Adrenal gland (tissue), 12 donors: Measurements from ENCODE around the gene GPRIN2. TPM values are rescaled to one million over a fixed set of nuclear protein-coding genes. Genes with fewer than 3 reads are reported as not detected.
"Not testable (repeated sequence)": the region's sequence is repeated elsewhere in the genome, so short reads cannot be mapped to it uniquely, and the experiment has no call there.

Experiments
- DNase-seq, 7 donors: peaks; one replicate each; pipeline ENCODE4 v3.0.0-alpha.2; 2019 to 2020
- H3K27ac ChIP-seq, 5 donors: fragments of 200-600 bp; sonication (generic) in 4 of 5; 1 replicate in 3 of 5; 2 replicates in 2 of 5; pipeline versions ENCODE4 v1.5.1 to v1.8.0; 2016 to 2020; ENCODE audit warnings: mild to moderate bottlenecking in 1 of 5
- H3K27me3 ChIP-seq: fragments of 200-600 bp; 2 replicates; pipeline ENCODE4 v1.8.0; 2021
- H3K36me3 ChIP-seq, 2 donors: fragments of 200-600 bp; replicated peaks in 1 of 2; 1 replicate in 1 of 2; 2 replicates in 1 of 2; pipeline versions ENCODE4 v1.5.1 to v1.8.0; 2018 to 2022
- H3K4me1 ChIP-seq, 2 donors: fragments of 200-600 bp; replicated peaks in 1 of 2; 1 replicate in 1 of 2; 2 replicates in 1 of 2; pipeline versions ENCODE4 v1.5.1 to v1.8.0; 2018 to 2021
- H3K4me3 ChIP-seq, 4 donors: fragments of 200-600 bp; sonication (generic) in 3 of 4; one replicate each; pipeline ENCODE4 v1.5.1; 2016 to 2018
- H3K9me3 ChIP-seq, 3 donors: fragments of 200-600 bp; sonication (generic) in 1 of 3; replicated peaks in 1 of 3; 1 replicate in 2 of 3; 2 replicates in 1 of 3; pipeline versions ENCODE4 v1.5.1 to v1.8.0; 2016 to 2021
- CTCF ChIP-seq, 6 experiments: fragments of 450-650 bp in 4 of 6; fragments of 200-600 bp in 2 of 6; sonication (generic) in 1 of 6; IDR thresholded peaks; 1 replicate in 5 of 6; 2 replicates in 1 of 6; pipeline versions ENCODE4 v1.5.1 to v1.8.0; 2016 to 2021; ENCODE audit warnings: antibody characterized with exemption in 6 of 6, mild to moderate bottlenecking in 2 of 6, moderate library complexity in 1 of 6
- POLR2A ChIP-seq, 2 donors: fragments of 450-650 bp; IDR thresholded peaks; one replicate each; pipeline ENCODE4 v1.6.1; 2017; ENCODE audit warnings: antibody characterized with exemption in 2 of 2, mild to moderate bottlenecking in 2 of 2, moderate library complexity in 1 of 2
- WGBS, 4 donors: extraction: QIAGEN DNeasy Blood & Tissue Kit in 2 of 4; methylation state at CpG; one replicate each; pipeline versions ENCODE4 v1.1.5 to v1.1.7; 2013 to 2017; 5-methylcytosine and 5-hydroxymethylcytosine counted together
- intact Hi-C, 2 donors: fragments of 100-400 bp; cut with DNase I; formaldehyde crosslinking; loops; one replicate each; pipeline versions ENCODE4 v1.14.1 to v1.15.0; 2022 to 2023
- polyA plus RNA-seq, 3 donors: library from polyadenylated mRNA; stranded (reverse); fragments of 200-250 nt in 2 of 3; fragments of 350-450 nt in 1 of 3; fragmentation: Illumina TruSeq in 1 of 3; extraction: RNeasy Lipid Tissue Mini Kit (QIAGEN cat#74804) in 1 of 3; gene quantifications; one replicate each; pipeline ENCODE4 v1.2.3, GENCODE V29; 2013 to 2014
- total RNA-seq, 9 donors: library from RNA; depleted of rRNA in 4 of 9; stranded (reverse); fragments of >200 nt in 4 of 9; fragments of 120-200 nt in 1 of 9; fragmentation: NEBNext Ultra II Directional in 1 of 9; extraction: Animal tissue kit (Norgen Biotek cat#: 25700) in 1 of 9; gene quantifications; one replicate each; pipeline versions ENCODE4 v1.1.0 to v1.2.4, GENCODE V29; 2013 to 2023
- donor health status: healthy with polysubstance abuse.
- donor health status: Bipolar disorder and iron deficiency.
- donor health status: DM: yes; HTN: yes; CAD: no.
- donor health status: DM: no; HTN: no; CAD: no.
- donor health status: DM: no; HTN: no; CAD: no.
- donor health status: DM: yes; HTN: yes; CAD: no.

Gene GPRIN2
- total and polyA plus RNA-seq, 12 donors = 0.17 to 0.56 (median 0.28) TPM; not detected in 7

DNA sequence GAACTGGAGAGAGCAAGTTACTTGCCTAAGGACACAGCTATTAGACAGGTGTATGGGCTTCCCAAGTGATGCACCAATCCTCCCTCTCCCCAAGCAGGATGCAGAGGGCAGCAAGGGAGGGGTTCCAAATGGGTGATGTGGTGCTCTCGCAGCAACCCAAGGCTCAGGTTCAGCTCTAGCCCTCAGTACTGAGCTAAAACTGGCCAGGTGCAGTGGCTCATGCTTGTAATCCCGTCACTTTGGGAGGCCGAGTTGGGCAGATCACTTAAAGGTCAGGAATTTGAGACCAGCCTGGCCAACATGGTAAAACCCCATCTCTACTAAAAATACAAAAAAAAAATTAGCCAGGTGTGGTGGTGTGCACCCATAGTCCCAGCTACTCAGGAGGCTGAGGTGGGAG, 40.7 kb downstream of the GPRIN2 start:
- no peaks in the 10 kb centered on the region for H3K27me3 ChIP-seq
- intact Hi-C loops = no loop called here
- H3K36me3 ChIP-seq = no peaks in the 10 kb centered on the region
- no peaks in the 10 kb centered on the region for H3K4me1 ChIP-seq
- 89 to 95% (median 91%) methylated on average over 3 of the region's 3 CpGs for WGBS, 4 donors
- no peaks in the 10 kb centered on the region for H3K9me3 ChIP-seq
- DNase-seq = peak in 4 of 7 donors; percentile 5 to 44 (median 8)
- H3K4me3 ChIP-seq = no peak overlapping the region
- H3K27ac ChIP-seq = no peak overlapping the region
- TF ChIP-seq CTCF (IDR thresholded peaks at IDR 0.05) (no peak), POLR2A (IDR thresholded peaks at IDR 0.05) (no peak)

GRCh38 chr10:46515366-46515765, 41.1 kb downstream of the GPRIN2 start:
- DNase-seq = peak in 3 of 7 donors; percentile 4 to 15 (median 12)

DNA sequence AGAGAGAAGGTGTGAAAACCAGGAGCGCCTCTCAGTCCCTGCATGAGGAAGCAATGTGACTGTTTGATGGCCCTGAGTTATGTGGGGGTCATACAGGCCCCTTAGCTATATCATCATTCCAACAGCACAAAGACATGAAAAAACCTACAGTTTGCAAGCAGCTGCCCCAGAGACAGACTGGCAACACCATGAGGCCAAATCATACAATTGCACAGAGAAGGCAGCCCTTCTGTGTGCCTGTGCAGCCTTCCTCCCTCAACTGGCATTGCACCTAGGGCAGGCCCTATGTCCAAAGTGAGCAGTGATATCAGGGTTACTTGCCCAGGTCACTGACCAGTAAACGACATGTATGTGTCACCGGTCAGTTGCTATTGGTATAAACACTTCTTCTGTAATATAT, 41.6 kb downstream of the GPRIN2 start:
- Histone ChIP-seq H3K4me3 (no peak overlapping the region), H3K27me3 (no peaks in the 10 kb centered on the region), H3K36me3 (no peaks in the 10 kb centered on the region), H3K4me1 (no peaks in the 10 kb centered on the region), H3K9me3 (no peaks in the 10 kb centered on the region), H3K27ac (no peak overlapping the region)
- DNase-seq = peak in 4 of 7 donors; percentile 9 to 25 (median 11)
- no peak for TF ChIP-seq CTCF (IDR thresholded peaks at IDR 0.05)
- TF ChIP-seq POLR2A (IDR thresholded peaks at IDR 0.05) = no peak
- intact Hi-C loops = no loop called here
- 78 to 84% (median 80%) methylated on average over 3 of the region's 3 CpGs for WGBS, 4 donors

More at GRCh38 chr10:46515366-46515765, 41.1 kb downstream of the GPRIN2 start:
- no peak for TF ChIP-seq POLR2A (IDR thresholded peaks at IDR 0.05)
- H3K9me3 ChIP-seq = no peaks in the 10 kb centered on the region
- H3K27me3 ChIP-seq = no peaks in the 10 kb centered on the region
- intact Hi-C loops = no loop called here
- H3K4me3 ChIP-seq = no peak overlapping the region
- no peaks in the 10 kb centered on the region for H3K36me3 ChIP-seq
- H3K4me1 ChIP-seq = no peaks in the 10 kb centered on the region
- no peak overlapping the region for H3K27ac ChIP-seq

DNA sequence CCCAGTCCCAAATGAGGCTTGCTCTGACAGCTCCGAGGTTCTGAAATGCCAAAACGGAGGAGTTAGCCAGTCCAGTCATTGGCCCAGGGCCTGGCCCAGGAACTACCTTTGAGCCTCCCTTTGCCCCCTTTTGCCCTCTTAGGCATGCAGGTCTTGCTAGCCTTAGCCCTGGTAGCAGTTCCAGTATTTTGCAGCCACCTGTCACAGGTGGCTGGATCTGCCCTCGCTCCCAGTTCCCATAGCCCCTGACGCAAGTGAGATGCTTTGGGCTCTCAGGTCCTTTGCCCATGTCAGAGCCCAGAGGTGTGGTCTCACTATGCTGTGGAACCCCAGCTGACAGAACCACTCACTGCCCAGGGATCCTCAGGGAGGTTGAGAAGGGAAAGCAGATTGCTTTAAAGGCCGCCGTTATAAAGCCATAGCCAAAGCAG, 42.0 kb downstream of the GPRIN2 start:
- Histone ChIP-seq H3K27ac (no peak overlapping the region), H3K36me3 (no peaks in the 10 kb centered on the region), H3K27me3 (no peaks in the 10 kb centered on the region), H3K9me3 (no peaks in the 10 kb centered on the region), H3K4me3 (no peak overlapping the region), H3K4me1 (no peaks in the 10 kb centered on the region)
- 73 to 74% (median 74%) methylated on average over 6 of the region's 6 CpGs for WGBS, 4 donors
- intact Hi-C loops = no loop called here
- DNase-seq = peak in 5 of 7 donors; percentile 5 to 29 (median 8)
- no peak for TF ChIP-seq POLR2A (IDR thresholded peaks at IDR 0.05)
- TF ChIP-seq CTCF (IDR thresholded peaks at IDR 0.05) = no peak

DNA sequence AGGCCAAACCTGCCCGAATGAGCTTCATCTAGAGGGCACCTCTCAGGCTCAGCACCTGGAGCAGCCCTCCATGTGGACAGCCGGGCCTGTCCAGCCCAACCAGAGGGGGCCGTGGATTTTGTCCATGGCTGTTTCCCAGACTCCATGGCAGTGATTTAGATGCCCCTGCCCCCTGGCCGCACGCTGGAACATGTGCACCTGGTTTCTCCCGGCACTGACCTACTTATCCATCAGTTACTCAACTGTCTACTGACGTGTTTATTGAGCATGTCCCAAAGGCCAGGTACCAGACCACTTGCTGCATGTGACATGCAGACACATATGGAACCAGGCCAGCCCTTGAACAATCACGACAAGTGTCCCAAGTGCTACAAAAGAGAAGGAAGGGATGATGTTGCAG, 43.1 kb downstream of the GPRIN2 start:
- DNase-seq, H3K36me3 ChIP-seq, H3K4me3 ChIP-seq, H3K4me1 ChIP-seq, H3K9me3 ChIP-seq, intact Hi-C loops, H3K27ac ChIP-seq, H3K27me3 ChIP-seq: not testable (repeated sequence)
- no CpG with 5 or more reads among the region's 8 CpGs for WGBS, 4 donors

- H3K36me3 ChIP-seq, H3K4me3 ChIP-seq, H3K4me1 ChIP-seq, H3K9me3 ChIP-seq, intact Hi-C loops, H3K27ac ChIP-seq, H3K27me3 ChIP-seq, DNase-seq: not testable (repeated sequence)
- 69 to 96% (median 85%) methylated on average over 2 to 4 of the region's 7 CpGs for WGBS, 4 donors
Measured at GRCh38 chr10:46512725-46513124, 43.7 kb downstream of the GPRIN2 start.

GRCh38 chr10:46512002-46512401, 44.5 kb downstream of the GPRIN2 start:
- H3K4me3 ChIP-seq, H3K4me1 ChIP-seq, H3K9me3 ChIP-seq, H3K36me3 ChIP-seq, H3K27me3 ChIP-seq, intact Hi-C loops, H3K27ac ChIP-seq, DNase-seq: not testable (repeated sequence)
- WGBS, 4 donors = no CpG with 5 or more reads among the region's 5 CpGs
